HL-60/S4 treated with phorbol 12-myristate 13-acetate at 8.2 ng/mL for 4 days and 3 days (cell line): ENCODE data around the gene INO80C.

Experiments used
- in situ Hi-C: fragments of 300-500 bp; cut with MboI; formaldehyde crosslinking; loops from 2 replicates; pipeline ENCODE4 v1.15.0; 2022; ENCODE audit warnings: low sequenced_read_pairs

INO80C gene

DNA sequence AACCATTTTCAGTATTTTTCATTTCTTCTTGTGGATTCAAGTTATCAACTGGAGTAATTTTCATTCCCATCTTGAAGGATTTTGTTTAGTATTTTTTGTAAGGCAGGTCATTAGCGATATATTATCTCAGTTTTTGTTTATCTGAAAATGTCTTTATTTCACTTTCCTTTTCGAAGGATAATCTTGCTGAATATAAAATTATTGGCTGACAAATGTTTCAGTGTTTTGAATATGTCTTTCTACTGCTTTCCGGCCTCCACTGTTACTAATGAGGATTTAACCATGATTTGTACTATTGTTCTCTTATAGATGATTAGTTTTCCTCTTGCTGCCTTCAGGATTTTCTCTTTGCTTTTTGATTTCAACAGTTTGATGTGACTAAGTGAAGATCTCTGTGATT, 62.4 kb downstream of the INO80C start:
- in situ Hi-C loops, result no loop called here

DNA sequence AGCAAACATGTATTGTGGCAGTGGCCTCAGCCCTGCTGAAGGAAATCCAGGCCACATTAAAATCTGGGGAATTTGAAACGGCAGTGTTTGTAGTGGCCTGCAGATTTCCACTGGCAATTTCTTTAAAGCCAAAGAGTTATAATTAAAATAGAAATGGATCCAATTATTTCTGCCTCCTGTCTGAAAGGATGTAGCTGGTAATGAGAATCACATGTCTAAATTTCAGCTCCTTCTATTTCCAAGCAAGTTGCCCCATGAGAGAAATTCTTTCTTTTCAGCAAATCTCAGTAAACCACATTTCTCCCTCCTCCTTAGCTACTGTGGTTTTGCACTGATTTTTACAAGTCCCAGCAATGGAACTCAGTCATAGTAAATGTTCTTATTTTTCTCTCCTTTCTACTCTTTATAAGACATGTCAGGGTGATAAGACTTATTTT, 65.2 kb downstream of the INO80C start:
- in situ Hi-C loops, result no loop called here

DNA sequence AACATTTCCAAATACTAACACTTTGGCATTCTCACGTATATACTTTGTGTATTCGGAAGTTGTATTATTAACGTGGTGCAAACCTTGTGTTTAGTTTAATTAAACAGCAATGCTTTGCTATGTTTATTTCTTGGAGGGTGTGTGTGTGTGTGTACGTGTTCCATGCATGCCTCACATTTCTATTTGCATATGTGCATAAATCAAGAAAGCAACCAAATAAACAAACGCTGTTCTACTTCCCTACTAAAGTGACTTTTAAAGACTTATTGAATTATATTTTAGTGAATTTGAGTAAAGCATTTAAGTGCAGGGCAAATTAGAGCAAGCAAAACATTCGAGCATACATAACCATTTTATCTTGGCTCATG, 66.4 kb downstream of the INO80C start:
- in situ Hi-C loops, result no loop called here

DNA sequence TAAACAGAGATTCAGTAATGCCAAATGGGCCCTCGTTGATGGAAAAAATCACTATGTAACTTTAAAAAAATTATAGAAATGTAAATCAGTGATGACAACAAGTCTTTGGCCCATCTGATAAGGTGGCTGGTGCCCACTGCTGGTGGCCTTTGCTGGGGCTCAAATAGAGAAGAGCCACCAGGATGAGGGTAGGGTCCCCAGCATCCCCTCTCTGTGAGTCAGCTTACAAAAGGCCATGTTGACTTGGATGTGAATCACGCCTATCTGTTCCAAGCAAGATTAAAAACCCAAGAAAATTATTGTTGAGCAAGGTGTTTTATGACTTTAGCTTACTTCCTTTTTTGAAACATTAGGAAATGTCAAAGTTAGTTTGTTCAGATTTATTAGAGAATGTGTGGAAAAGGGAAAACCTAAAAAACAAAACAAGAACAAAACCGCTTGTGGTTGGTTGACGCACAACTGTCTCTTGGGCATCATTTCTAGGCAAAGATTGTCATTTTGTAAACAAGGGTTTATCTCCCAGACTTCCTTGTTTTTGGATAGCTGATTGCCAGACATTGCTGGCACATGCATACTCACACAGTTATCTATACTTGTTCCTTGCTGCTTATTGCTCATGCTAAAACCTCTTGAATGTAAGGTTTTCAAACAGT, 66.9 kb downstream of the INO80C start:
- in situ Hi-C loops, result no loop called here

DNA sequence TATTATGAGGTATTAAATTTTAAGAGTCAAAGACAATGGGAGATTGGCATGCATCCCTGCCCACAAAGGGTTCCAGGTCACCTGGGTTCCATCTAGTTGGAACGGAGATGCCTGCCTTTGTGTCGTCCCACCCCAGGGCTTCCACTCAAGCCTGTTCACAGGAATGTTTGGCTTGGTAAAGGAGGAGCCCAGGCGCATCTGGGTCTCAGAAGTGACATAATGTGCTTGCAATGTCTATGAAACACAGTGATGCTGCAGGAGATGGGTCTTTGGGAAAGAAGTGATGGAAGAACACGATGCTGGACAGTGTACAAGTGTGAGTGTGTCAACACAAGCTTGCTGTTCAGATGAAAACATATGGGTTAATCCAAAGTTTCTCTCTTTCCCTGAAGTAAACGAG, 71.0 kb downstream of the INO80C start:
- in situ Hi-C loops, result no loop called here

DNA sequence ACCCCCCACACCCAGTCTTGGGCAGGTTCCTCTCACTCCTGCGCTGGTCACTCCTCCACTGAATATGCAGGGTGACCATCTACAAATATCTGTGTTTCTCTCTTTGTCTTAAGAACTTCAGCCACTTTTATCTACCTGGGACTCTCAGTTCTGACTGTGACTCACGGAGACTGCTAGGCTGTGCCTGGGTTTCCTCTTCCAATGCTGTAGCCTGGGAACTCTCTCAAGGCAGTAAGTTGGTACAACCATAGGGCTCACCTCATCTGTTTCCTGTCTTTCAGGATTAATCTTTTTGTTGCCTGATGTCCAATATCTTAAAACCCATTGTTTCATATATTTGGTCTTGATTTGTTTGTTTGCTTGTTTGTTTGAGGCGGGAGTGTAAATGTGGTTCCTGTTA, 73.4 kb downstream of the INO80C start:
- in situ Hi-C loops, result no loop called here

DNA sequence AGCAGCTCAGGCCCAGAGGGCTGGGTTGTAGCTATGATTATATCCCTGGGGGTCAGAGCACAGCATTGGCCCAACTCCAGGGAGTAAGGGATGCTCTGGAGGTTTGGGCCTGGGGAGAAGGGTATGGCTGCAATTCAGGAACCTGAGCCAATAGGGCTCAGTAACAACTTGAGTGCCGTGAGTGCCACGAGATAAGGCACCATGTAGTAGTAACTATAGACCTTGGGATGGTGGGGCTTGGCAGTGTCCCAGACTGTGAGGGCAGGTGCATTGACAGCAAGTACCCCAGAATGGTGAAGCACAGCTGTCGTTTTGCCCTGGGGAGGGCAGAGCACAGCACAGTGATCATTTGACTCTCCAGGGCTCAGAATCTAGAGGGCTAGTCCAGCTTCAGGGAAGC, 75.5 kb downstream of the INO80C start:
- in situ Hi-C loops, result no loop called here

DNA sequence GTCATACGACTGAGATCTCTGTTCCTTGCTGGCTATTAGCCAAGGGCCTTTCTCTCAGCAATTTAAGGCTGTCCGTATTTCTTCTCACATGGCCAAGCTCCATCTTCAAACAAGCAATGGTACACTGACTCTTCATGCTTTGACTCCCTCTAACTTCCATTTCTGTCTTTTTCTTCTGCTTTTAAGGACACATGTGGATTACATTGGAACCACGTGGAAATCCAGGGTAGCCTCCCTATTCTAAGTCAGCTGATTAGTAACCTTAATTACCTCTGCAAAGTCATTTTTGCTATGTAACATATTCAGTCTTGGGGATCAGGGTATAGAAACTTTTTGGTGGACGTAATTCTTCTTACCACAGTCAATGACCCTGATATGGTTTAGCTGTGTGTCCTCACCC, 79.2 kb downstream of the INO80C start:
- in situ Hi-C loops, result no loop called here
